ENCODE data around the gene DRGX.

Gene DRGX

GRCh38 chr10:49329146-49329505 is 66.8 kb downstream of the DRGX start (continued):
- TF ChIP-seq ZNF280D (tag by site-specific recombination; IDR thresholded peaks at IDR 0.05) (no peak), HIC1 (tag by site-specific recombination; IDR thresholded peaks at IDR 0.05) (no peak), ZIC2 (tag by site-specific recombination; IDR thresholded peaks at IDR 0.05) (no peak), ZNF837 (tag by site-specific recombination; IDR thresholded peaks at IDR 0.05) (no peak), ZNF2 (tag by site-specific recombination; IDR thresholded peaks at IDR 0.05) (no peak), ZNF510 (tag by site-specific recombination; IDR thresholded peaks at IDR 0.05; ENCODE audit: insufficient replicate concordance) (no peak)

GRCh38 chr10:49328401-49329145 is 67.3 kb downstream of the DRGX start:
- Histone ChIP-seq H3K9me3 (ENCODE audit: control insufficient read depth, insufficient read depth, low read depth, low read length) (no peaks in the 10 kb centered on the region), H3K4me3 (ENCODE audit: low read depth, low read length) (no peak overlapping the region), H3K4me1 (ENCODE audit: control insufficient read depth, insufficient read depth, low read length) (no peaks in the 10 kb centered on the region), H3K36me3 (ENCODE audit: control insufficient read depth in 2 of 2, insufficient read depth in 1 of 2, low read length in 2 of 2) (no peaks in the 10 kb centered on the region), H3K27ac (ENCODE audit: extremely low read depth, low read depth, low read length) (no peak overlapping the region)
- POLR2A ChIA-PET: no interaction called here
- CTCF ChIA-PET: no interaction called here
- peak; percentile 19; the same call in 1 of the 2 replicates for TF ChIP-seq SCRT2 (tag by site-specific recombination; IDR thresholded peaks at IDR 0.05)
- TF ChIP-seq ZNF350 (tag by site-specific recombination; IDR thresholded peaks at IDR 0.05): no peak
- no peak for TF ChIP-seq KLF1 (tag by site-specific recombination; IDR thresholded peaks at IDR 0.05)

- H3K4me3 ChIP-seq (ENCODE audit: low read depth, low read length): no peak overlapping the region
- CTCF ChIA-PET: no interaction called here
- POLR2A ChIA-PET: no interaction called here
- TF ChIP-seq KLF1 (tag by site-specific recombination; IDR thresholded peaks at IDR 0.05) (peak; percentile 97), ZNF266 (tag by site-specific recombination; IDR thresholded peaks at IDR 0.05; ENCODE audit: low read depth) (no peak), ZNF132 (tag by site-specific recombination; IDR thresholded peaks at IDR 0.05; ENCODE audit: borderline replicate concordance) (no peak), RBAK (tag by site-specific recombination; IDR thresholded peaks at IDR 0.05) (no peak), ZFHX2 (tag by site-specific recombination; conservative IDR thresholded peaks at IDR 0.05) (peak; percentile 51), EGR2 (tag by site-specific recombination; IDR thresholded peaks at IDR 0.05; ENCODE audit: low read depth) (peak; percentile 51; the same call in 1 of the 2 replicates), ZNF155 (tag by site-specific recombination; IDR thresholded peaks at IDR 0.05) (no peak)
- H3K36me3 ChIP-seq (ENCODE audit: control insufficient read depth in 2 of 2, insufficient read depth in 1 of 2, low read length in 2 of 2): no peaks in the 10 kb centered on the region
- no peaks in the 10 kb centered on the region for H3K4me1 ChIP-seq (ENCODE audit: control insufficient read depth, insufficient read depth, low read length)
- H3K27ac ChIP-seq (ENCODE audit: extremely low read depth, low read depth, low read length): no peak overlapping the region
- H3K9me3 ChIP-seq (ENCODE audit: control insufficient read depth, insufficient read depth, low read depth, low read length): no peaks in the 10 kb centered on the region
These were observed 68.7 kb downstream of the DRGX start for GRCh38 chr10:49327036-49327813.

Data from HEK293 (cell line).